Stimulated activated CD8-positive, alpha-beta memory T cell treated with anti-CD3 and anti-CD28 coated beads, Interleukin-15, amount 100 ng/mL, for 48 hours (primary cell): ENCODE measurements around the gene BCAM.
"Not testable (repeated sequence)": the region's sequence is repeated elsewhere in the genome, so short reads cannot be mapped to it uniquely, and the experiment has no call there.

Experiments used
- DNase-seq, 2 donors: peaks; one replicate each; pipeline ENCODE4 v3.0.0-alpha.2; 2020; ENCODE audit warnings: low read depth in 2 of 2

BCAM gene

GRCh38 chr19:44848812-44849447 lies 40.0 kb downstream of the BCAM start:
- no peak for DNase-seq

- no peak for DNase-seq
Measured at GRCh38 chr19:44850641-44851109, 41.8 kb downstream of the BCAM start.

- DNase-seq, result no peak
Measured at GRCh38 chr19:44851427-44851826, 42.5 kb downstream of the BCAM start.

DNA sequence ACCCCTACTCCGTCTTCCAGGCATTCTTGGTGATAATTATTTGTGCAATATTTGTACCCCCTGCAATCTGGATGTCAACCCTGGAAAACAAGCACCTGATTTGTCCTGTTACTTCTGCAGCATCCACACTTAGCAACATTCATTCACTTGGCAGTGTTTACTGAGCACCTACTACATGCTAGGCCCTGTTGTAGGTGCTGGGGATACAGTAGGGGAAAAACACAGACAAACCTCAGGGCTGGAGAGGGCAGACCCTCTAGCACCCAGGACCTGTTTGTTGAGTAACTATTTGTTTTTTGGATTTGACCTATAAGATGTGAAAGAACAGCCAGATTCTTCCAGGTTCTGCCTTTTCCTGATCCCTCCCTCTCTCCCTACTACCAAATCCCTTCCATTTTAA lies 46.7 kb downstream of the BCAM start:
- DNase-seq, result no peak

DNA sequence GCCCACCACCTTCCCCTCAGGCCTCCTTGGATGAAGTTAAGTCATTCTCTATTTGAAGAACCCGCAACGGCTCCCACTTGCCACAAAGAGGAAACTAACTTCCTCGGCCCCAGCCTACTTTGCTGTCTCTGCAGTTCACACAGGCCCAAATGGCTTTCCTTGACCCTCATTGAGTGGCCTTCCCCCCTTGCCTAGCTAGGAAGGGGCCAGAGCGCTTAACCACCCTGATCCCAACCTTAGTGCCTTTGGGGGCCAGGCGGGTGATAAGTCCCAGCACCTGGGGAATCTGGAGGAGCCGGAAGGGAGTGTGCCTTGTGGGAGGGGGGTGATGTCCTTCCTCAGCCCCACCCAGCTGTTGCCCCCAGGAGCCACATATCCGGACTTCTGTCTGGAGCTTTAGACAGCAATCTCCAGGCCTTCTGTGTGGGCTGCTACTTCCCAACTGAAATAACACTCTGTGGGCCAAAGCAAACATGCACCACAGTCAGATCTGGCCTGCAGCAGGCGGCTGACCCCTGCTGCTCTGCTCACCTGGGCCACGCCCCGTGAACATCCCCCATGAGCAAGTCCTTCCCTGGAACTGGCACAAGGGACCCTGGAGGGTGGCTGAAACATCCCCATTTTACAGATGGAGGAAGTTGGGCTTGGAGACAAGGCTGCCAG lies 47.6 kb downstream of the BCAM start:
- no peak for DNase-seq

GRCh38 chr19:44857837-44858236 lies 48.9 kb downstream of the BCAM start:
- DNase-seq, result no peak

DNA sequence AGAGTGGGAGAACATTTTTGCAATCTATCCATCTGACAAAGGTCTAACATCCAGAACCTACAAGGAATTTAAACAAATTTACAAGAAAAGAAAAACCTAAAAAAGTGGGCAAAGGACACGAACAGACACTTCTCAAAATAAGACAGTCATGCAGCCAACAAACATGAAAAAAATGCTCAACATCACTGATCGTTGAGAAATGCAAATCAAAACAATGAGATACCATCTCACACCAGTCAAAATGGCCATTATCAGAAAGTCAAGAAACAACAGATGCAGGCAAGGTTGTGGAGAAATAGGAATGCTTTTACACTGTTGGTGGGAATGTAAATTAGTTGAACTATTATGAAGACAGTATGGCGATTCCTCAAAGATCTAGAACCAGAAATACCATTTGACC lies 52.7 kb downstream of the BCAM start:
- DNase-seq, result not testable (repeated sequence)

DNA sequence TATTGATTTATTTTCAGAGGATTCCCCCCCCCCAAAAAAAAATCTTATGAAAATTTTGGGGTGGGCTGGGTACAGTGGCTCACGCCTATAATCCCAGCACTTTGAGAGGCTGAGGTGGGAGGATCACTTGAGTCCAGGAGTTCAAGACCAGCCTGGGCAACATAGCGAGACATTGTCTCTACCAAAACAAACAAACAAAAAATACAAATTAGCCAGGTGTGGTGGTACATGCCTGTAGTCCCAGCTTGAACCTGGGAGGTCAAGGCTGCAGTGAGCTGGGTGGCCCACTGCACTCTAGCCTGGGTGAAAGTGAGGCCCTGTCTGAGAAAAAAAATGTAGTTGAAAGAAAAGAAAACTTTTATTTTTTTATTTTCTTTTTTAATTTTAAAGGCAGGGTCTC lies 55.1 kb downstream of the BCAM start:
- no peak for DNase-seq

DNA sequence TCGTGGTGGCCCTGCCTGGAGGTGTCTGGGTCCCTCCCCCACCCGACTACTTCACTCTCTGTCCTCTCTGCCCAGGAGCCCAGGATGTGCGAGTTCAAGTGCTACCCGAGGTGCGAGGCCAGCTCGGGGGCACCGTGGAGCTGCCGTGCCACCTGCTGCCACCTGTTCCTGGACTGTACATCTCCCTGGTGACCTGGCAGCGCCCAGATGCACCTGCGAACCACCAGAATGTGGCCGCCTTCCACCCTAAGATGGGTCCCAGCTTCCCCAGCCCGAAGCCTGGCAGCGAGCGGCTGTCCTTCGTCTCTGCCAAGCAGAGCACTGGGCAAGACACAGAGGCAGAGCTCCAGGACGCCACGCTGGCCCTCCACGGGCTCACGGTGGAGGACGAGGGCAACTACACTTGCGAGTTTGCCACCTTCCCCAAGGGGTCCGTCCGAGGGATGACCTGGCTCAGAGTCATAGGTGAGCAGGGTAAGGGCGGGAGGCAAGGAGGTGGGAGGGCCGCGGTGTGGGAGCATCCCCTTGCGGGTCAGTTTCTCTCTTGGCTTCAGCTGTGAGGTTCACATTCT lies 56.4 kb downstream of the BCAM start:
- no peak for DNase-seq

DNA sequence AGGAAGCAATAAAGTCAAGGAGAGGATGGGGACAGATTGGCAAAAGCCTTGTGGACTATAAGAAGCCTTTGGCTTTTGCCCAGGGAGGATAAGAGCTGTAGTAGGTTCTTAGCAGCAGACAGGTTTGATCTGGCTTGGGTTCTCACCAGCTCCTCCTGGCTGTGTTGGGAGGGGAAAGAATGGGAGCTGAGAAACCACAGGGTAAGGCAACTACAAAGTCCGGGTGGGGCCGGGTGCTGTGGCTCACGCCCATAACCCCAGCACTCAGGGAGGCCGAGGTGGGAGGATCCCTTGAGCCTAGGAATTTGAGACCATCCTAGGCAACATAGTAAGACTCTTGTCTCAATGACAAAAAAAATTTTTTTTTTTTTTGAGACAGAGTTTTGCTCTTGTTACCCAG lies 57.8 kb downstream of the BCAM start:
- DNase-seq, result no peak

DNA sequence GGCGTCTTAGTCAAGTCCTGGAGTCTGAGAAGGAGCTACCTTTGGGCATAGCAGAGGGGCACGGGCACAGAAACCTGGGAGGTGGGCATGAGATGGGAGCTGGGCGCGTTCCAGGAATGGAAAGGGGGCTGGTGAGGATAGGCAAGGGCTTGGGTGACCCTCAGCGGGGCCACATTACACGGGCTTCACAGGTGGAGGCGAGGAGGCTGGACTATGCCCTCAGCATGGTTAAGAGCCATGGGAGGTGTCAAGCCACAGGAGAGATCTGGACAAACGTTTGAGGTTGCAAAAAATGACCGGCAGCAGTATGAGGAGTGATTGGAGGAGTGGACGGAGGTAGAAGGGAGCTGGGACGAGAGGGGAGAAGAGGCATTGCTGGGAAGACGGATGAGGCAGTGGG lies 58.7 kb downstream of the BCAM start:
- no peak for DNase-seq

DNA sequence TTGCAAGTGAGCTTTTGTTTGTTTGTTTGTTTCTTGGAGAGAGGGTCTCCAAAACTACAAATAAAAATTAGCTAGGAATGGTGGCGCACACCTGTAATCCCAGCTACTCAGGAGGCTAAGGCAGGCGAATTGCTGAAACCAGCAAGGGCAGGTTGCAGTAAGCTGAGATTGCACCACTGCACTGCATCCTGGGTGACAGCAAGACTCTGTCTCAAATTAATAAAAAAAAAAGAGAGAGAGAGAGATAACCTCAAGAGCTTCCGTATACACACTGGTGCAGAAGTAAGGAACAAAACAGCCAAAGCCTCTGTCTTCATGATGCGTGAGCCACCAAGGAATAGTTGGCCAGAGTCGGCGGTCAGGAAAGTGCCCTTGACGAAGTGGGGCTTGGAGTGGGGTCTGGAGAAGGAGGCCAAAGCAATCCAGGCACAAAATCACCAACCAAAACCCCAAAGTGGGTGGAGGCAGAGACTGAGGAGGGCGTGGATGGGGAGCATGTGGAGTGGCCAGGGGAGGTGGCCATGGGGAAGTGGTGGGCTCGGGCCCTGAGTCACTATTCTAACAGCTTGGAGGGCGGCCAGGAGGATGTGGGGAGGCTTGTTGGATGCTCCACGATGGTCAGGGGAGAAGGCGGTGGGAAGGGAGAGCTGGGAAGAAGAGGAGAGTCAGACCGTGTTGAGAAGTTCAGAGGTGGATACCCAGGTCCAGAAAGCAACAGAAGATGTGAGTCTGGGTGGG lies 61.0 kb downstream of the BCAM start:
- DNase-seq, result no peak
